ENCODE results near the gene ARID1B.

The ARID1B gene

GRCh38 chr6:156774863-156775405 is 2.2 kb upstream of the ARID1B start:
- no peak for DNase-seq

GRCh38 chr6:156775717-156776116 is 1.5 kb upstream of the ARID1B start:
- DNase-seq: no peak

GRCh38 chr6:156776470-156776839 is 723 bp upstream of the ARID1B start:
- no peak for DNase-seq

GRCh38 chr6:156777577-156778453 is 637 bp downstream of the ARID1B start:
- DNase-seq: peak; percentile 53

DNA sequence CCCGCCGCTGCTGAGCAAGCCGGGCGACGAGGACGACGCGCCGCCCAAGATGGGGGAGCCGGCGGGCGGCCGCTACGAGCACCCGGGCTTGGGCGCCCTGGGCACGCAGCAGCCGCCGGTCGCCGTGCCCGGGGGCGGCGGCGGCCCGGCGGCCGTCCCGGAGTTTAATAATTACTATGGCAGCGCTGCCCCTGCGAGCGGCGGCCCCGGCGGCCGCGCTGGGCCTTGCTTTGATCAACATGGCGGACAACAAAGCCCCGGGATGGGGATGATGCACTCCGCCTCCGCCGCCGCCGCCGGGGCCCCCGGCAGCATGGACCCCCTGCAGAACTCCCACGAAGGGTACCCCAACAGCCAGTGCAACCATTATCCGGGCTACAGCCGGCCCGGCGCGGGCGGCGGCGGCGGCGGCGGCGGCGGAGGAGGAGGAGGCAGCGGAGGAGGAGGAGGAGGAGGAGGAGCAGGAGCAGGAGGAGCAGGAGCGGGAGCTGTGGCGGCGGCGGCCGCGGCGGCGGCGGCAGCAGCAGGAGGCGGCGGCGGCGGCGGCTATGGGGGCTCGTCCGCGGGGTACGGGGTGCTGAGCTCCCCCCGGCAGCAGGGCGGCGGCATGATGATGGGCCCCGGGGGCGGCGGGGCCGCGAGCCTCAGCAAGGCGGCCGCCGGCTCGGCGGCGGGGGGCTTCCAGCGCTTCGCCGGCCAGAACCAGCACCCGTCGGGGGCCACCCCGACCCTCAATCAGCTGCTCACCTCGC is 1.5 kb downstream of the ARID1B start:
- DNase-seq: peak; percentile 43

GRCh38 chr6:156779206-156780094 is 2.3 kb downstream of the ARID1B start:
- DNase-seq: peak; percentile 42

- DNase-seq: peak; percentile 41
Observed at GRCh38 chr6:156780102-156780641, 3.0 kb downstream of the ARID1B start.

DNA sequence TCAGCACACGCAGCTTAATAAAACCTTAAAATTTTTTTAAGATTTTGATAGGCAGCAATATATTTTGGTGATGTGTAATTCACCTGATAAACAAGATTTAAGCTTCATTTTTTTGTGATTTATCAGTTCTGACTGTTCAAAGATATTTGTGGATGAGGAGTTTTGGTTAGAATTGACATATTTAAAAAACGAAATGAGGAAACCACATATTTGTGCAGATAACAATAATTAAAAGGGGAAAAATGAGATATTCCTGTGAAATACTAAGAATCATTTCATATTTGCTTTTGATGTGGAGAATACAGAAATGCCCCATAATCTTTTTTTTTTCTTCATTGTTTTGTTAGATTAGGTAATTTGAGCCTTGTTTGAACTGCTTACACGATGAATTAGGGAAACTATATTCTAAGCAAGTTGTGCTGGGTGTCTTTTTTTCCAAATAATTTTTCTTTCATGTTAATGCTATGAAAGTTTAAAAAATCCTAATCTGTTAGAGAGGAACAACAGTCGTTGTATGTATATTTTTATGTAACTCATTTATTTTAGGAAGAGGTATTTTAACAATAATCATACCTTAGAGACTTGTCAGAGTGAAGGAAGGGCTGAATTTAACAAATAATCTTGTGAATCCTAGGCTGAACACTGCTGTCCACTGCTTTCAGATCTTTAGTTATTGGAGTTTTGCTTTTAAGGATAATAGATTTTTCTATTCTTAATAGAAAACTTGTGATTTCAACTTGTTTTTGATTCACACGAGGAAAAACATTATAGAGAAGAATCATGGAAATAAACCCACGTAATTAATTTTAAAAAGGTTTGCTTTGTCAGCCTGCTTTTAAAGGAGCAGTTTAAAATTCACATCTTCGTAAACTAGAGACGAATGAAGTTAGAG is 4.0 kb downstream of the ARID1B start:
- DNase-seq: no peak

DNA sequence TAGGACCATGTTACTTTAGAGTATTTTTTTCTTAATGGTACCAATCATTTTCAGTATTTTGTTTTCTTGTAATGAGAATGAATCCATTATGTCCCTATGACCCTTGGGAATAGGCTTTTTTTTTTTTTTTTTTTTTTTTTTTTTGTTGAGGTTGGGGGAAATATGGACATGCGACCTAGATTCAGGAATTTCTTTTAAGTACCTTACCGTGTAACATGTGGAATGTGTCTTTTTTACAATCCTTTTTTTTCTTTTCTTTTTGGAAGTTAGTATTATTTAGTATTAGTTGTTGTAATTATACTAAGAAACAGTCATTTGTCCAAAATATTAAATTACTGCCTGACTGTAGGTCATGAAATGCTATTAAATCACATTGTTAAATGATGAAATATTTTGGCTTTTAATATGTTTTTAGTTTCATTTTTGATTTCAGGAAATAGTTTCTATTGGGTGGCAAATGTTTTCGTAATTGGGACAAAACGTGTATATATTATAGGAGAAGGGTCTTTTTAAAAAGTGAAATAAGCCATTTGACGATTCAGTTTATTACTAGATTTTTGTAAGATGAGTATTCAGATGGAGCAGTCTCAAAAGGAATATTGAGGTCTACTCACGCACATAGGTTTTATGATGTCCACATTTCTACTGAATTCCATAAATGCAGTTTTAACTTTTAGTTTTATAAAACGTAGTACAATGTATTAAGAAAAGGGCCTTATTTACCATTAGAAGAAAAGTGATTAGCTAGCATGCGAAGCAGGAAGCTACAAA is 4.9 kb downstream of the ARID1B start:
- DNase-seq: no peak

DNA sequence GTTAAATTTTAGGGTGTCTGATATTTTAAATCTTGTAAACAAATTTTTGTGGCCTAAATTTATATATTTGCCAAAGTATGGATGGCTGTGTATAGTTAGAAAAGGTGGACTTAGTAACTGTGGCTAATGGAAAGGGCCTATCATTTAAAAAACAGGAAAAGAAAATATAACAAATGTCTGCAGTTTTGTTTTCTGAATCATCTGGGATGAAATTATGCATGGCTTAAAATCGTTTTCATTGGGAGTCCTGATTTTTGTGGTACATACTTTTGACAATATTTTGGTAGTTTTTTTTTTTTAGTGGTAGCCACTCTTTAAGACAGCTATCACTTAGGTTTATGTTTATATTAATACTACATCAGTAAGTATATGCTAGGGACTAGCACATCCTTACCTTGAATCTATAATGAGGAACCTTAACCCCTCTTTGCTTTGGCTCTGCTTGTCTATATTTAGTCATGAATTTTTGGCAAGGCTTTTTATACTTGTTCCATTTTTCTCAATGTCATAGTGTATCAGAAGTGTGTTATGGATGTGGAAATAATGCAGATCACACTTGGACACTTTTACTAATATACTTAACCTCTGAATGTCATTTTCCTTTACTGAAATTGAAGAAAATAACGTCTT is 5.6 kb downstream of the ARID1B start:
- no peak for DNase-seq

GRCh38 chr6:156783958-156784357 is 6.8 kb downstream of the ARID1B start:
- DNase-seq: no peak

GRCh38 chr6:156786652-156787051 is 9.5 kb downstream of the ARID1B start:
- no peak for DNase-seq

- DNase-seq: no peak
Observed at GRCh38 chr6:156787569-156788492, 10.7 kb downstream of the ARID1B start.

DNA sequence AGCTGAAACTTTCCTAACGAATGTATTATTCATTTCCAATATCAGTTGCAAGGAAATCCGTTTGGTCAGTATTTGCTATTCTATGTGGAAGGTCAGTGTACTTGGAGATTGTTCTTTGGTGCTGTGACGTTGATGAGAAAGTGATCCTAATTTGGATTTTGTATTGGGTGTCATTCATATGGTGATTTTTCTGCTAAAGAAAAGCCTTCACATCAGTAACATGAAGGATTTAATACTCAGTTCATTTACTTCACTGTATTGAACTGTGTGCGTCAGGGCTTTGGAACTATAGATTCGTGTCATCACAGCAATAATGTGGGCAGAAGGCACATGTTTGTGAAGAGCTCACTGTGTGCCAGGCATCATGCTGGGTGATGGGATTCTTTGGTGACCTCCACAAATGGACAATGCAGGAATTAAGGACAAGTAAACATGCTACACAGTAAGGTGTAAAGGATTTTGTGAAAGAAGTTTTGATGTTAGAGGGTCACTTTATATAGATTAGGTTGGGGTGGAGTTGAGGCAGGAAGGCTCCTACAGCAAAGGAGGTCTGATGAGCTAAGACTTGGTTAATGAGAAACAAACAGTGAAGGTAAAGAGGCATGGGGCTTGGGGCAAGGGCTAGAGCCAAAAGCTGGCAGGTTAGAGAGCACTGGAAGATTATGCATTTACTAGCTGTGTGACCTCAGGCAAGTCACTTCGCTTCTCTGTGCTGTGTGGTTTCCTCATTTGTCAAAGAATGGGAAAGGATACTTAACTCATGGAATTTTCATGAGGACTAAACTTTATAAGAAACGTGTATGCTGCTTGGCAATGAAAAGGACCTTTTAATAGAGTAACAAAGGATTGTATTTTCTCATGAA is 12.1 kb downstream of the ARID1B start:
- no peak for DNase-seq

DNA sequence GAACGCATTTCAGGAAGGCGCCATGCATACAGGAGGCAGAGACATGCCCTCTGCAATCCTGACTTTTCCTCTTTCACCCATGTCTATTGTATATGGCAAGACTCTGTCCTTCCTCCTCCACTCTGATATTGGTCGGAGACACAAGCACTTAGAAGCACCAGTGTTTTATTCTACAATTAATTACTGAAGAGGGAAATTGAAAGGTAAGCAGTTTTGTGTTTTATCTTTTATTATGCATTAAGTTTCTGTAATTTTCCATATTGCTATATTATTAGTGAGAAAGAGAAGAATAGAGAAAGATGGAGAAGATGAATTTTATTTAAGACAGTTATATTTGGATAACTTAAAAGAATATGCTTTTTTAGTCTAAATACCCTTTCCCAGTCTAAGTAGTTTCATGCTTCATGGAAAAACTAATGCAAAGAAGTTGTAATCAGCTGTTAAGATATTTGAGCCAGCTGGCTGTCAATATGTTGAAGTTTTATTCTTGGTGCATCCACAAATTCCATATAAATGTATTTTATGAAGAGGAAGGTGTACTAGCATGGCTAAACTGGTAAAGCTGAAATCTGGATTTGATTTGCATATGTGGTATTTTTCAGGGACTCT is 13.6 kb downstream of the ARID1B start:
- DNase-seq: no peak

GRCh38 chr6:156791320-156791850 is 14.2 kb downstream of the ARID1B start:
- DNase-seq: no peak

GRCh38 chr6:156793200-156793599 is 16.0 kb downstream of the ARID1B start:
- DNase-seq: no peak
